ENCODE measurements around the gene EFCC1. TPM values are rescaled to one million over a fixed set of nuclear protein-coding genes. Genes with fewer than 3 reads are reported as not detected.

The EFCC1 gene
- total and polyA plus RNA-seq, 2 of the 13 experiments (the other 11 are each of a cell fraction or from before 2014, with no cell fraction given), result not detected

- Histone ChIP-seq H3K27ac (ENCODE audit: extremely low read length, insufficient read depth, low read length) (no peak overlapping the region), H2AFZ (ENCODE audit: low read length) (no peak overlapping the region), H3K79me2 (ENCODE audit: insufficient read depth, low read length) (no peaks in the 10 kb centered on the region), H3K4me2 (ENCODE audit: low read depth, low read length) (no peak overlapping the region), H3K4me1 (ENCODE audit: insufficient read depth, low read length) (peaks cover 5% of the 10 kb centered on the region; the same call in 1 of the 2 replicates), H4K20me1 (ENCODE audit: insufficient read depth, low read length) (no peaks in the 10 kb centered on the region), H3K9ac (ENCODE audit: insufficient read depth, low read depth, low read length) (no peak overlapping the region), H3K27me3 (ENCODE audit: control insufficient read depth in 1 of 2, insufficient read depth in 2 of 2, low read length in 2 of 2) (peaks cover 5 to 18% of the 10 kb centered on the region in 2 experiments; a peak in 3 of 5 replicates), H3K9me3 (ENCODE audit: low read length) (no peaks in the 10 kb centered on the region), H3K36me3 (replicated peaks in 1 of 2; ENCODE audit: control insufficient read depth in 1 of 2, insufficient read depth in 2 of 2, low read length in 2 of 2) (no peaks in the 10 kb centered on the region), H3K4me3 (replicated peaks in 1 of 3; ENCODE audit: insufficient read depth in 1 of 3, low read depth in 2 of 3, low read length in 3 of 3) (no peak overlapping the region)
- WGBS (ENCODE audit: low lambda C conversion rate), result 64% methylated on average over 15 of the region's 15 CpGs
- ChIA-PET CTCF (ENCODE audit: low intra/inter-chr PET ratio, low total read pairs) (no interaction called here), POLR2A (no interaction called here)
- BruUV-seq (replicated peaks), result no TSS peak
- DNase-seq (ENCODE audit: low spot score) (no peak), FAIRE-seq (no peak), ATAC-seq (no peak)
- in situ Hi-C loops (cut with HindIII; ENCODE audit: extremely low pct_ligation_motif_present, low pct_unique_long_range_greater_than_20kb) (no loop called here), intact Hi-C loops (cut with micrococcal nuclease; ENCODE audit: unreplicated experiment) (no loop called here)
- TF ChIP-seq ARNT (IDR thresholded peaks at IDR 0.05), result no peak
- TF ChIP-seq ZSCAN5A (CRISPR knock-in tag; IDR thresholded peaks at IDR 0.05; ENCODE audit: borderline replicate concordance), result no peak
- no peak for TF ChIP-seq ZXDC (CRISPR knock-in tag; IDR thresholded peaks at IDR 0.05)
- no peak for TF ChIP-seq ZKSCAN5 (CRISPR knock-in tag; IDR thresholded peaks at IDR 0.05)
- no peak for TF ChIP-seq ZNF660 (CRISPR knock-in tag; IDR thresholded peaks at IDR 0.05; ENCODE audit: borderline replicate concordance, low read depth)
- TF ChIP-seq ZBTB10 (CRISPR knock-in tag; IDR thresholded peaks at IDR 0.05; ENCODE audit: borderline replicate concordance), result no peak
- TF ChIP-seq ATF3 (CRISPR knock-in tag; IDR thresholded peaks at IDR 0.05), result no peak
- TF ChIP-seq, protein P1, sequence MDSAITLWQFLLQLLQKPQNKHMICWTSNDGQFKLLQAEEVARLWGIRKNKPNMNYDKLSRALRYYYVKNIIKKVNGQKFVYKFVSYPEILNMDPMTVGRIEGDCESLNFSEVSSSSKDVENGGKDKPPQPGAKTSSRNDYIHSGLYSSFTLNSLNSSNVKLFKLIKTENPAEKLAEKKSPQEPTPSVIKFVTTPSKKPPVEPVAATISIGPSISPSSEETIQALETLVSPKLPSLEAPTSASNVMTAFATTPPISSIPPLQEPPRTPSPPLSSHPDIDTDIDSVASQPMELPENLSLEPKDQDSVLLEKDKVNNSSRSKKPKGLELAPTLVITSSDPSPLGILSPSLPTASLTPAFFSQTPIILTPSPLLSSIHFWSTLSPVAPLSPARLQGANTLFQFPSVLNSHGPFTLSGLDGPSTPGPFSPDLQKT (CRISPR knock-in tag; IDR thresholded peaks at IDR 0.05; ENCODE audit: borderline replicate concordance), result no peak
- TF ChIP-seq ZNF274 (CRISPR knock-in tag; IDR thresholded peaks at IDR 0.05), result no peak
- no peak for TF ChIP-seq ZFP36 (IDR thresholded peaks at IDR 0.05; ENCODE audit: borderline replicate concordance, low read depth, low read length, partially characterized antibody)
These were observed 13.6 kb upstream of the EFCC1 start for GRCh38 chr3:128987302-128988100.

All from HepG2 (cell line).